GM10266 (cell line): ENCODE measurements around the gene ADARB1.

Source experiments
- DNase-seq: peaks from one replicate; pipeline ENCODE4 v3.0.0; 2012; ENCODE audit errors: extremely low spot score
- CTCF ChIP-seq: IDR thresholded peaks from 2 replicates; pipeline ENCODE4 v1.5.1; 2012; ENCODE audit warnings: mild to moderate bottlenecking, low read depth; ENCODE audit not compliant: control insufficient read depth, insufficient read depth; ENCODE audit errors: missing control alignments

The ADARB1 gene

DNA sequence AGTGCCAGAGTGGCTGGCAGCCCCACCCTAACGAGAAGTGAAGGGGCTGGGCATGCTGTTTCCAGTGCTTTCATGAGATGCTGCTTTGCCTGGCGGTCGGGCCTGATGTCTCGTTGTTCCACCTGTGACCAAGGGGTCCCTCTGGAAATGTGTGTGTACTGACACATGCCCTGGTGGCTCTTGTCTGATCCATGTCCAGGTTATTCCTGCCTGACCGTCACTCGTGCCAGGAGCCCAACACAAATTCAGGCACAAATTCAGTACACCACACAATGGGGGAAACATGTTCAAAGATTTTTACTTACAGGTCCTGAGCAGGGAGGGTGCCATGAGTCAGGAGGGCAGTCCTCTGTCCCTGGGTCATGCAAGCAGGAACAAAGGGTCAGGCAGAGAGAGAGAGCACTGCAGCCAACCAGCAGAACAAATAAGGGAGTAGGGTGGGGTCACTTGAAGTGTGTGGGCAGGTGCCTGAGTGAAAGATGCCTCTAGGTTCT is 76.3 kb downstream of the ADARB1 start:
- no peak for TF ChIP-seq CTCF
- DNase-seq: no peak

DNA sequence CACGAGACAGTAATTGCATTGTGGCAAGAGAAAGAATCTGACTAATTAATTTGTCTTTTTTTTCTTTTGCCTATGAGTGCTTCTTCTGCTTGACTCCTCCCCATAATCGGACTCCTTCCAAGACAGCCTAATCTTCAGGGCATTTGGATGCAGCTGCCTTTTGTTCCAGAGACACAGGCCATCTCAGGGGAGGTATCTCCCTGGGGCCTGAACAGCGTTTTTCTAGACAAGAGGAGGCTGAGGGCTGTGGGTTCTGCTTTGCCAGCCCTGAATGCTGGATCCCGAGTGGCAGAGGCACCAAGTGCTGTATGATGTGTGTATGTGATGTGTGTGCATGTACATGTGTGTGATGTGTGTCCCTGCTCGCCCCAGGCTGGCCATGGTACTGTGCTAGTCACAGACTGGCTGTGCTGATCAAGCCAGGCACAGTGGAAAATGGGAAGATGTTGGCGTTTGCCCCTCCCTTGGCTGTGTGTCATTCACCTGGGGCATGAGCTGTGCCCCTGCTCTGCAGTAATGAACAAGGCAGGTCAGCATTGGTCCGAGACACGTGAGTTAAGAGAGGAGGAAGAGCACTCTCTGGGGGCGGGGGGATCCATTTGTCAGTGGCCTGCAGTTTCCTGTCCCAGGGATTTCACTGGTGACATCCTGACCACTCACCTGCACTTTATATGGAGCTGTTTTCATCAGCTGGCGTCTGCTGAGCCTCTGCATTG is 77.2 kb downstream of the ADARB1 start:
- no peak for DNase-seq
- TF ChIP-seq CTCF: no peak

- peak; percentile 82 for DNase-seq
Observed at GRCh38 chr21:45152265-45152746, 77.9 kb downstream of the ADARB1 start.

DNA sequence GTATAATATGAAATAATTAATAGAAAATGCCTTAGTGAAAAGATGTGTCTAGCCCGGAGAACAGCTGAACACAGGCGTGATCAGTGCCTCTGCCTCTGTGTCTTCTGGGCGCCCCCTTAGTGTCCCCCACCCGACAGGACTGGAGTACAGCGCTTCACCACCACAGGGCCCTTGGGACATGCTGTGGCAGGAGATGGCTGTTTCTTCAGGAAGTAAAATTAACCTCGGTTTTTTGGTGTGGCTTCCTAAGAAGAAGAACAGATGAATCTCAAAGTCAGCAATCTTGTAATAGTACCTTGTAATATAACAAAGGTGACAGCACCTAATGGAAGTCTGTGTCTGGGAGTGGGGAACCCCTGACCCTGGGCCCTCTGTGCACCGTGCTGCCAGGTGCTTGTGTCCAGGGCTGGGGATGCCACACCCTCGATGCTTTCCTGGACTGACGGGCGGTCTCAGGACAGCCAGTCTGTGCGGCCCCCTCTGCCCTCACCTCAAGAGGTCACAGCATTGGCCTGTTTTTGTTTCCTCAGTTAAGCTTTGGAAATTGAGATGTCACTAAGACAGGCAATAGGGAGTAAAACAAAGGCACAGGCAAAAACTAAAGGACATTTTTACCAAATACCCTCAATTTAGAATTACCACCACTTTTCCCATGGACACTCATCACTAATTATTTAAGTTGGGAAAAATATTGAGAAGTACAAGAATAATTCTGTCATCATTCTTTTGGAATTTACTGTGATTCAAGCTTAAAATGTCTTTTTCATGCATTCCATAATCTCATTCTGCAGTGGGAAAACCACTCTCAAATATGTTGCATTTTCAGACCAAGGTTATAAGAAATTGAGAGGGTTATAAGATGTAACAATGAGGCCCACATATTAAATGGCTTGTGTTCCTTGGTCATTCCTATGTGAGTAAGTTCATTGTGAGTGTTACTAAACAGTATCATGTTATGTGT is 79.3 kb downstream of the ADARB1 start:
- no peak for TF ChIP-seq CTCF
- no peak for DNase-seq

More at GRCh38 chr21:45152265-45152746, 77.9 kb downstream of the ADARB1 start:
- peak; percentile 85 for TF ChIP-seq CTCF

- no peak for TF ChIP-seq CTCF
- no peak for DNase-seq
Observed at GRCh38 chr21:45154511-45155508, 80.4 kb downstream of the ADARB1 start.

- DNase-seq: no peak
- TF ChIP-seq CTCF: no peak
Observed at GRCh38 chr21:45155910-45156309, 81.5 kb downstream of the ADARB1 start.
